PFSK-1 (cell line): Measurements from ENCODE around the gene IRF6.

Source experiments
- FOXP2 ChIP-seq: optimal IDR thresholded peaks from 2 replicates; pipeline ENCODE3; 2011; ENCODE audit warnings: borderline replicate concordance, control low read depth, inconsistent platforms; ENCODE audit not compliant: insufficient read depth; ENCODE audit errors: extremely low read length, extremely low read depth
- POLR2AphosphoS5 ChIP-seq: IDR thresholded peaks from 2 replicates; pipeline ENCODE4 v1.6.1; 2012; ENCODE audit warnings: low read depth, mild to moderate bottlenecking, control low read depth, low read length, moderate library complexity
- REST ChIP-seq, 2 experiments: IDR thresholded peaks; 2 replicates each; pipeline versions ENCODE4 v1.6.1 to v1.8.0; 2011 to 2012; ENCODE audit warnings: low read depth in 2 of 2, low read length in 2 of 2, control low read depth in 1 of 2, inconsistent platforms in 1 of 2, mild to moderate bottlenecking in 1 of 2, moderate library complexity in 1 of 2; ENCODE audit not compliant: insufficient read depth in 1 of 2
- SIN3A ChIP-seq: IDR thresholded peaks from 2 replicates; pipeline ENCODE4 v1.6.1; 2012; ENCODE audit warnings: mild to moderate bottlenecking, low read length, moderate library complexity, borderline replicate concordance; ENCODE audit not compliant: insufficient read depth
- TAF1 ChIP-seq: IDR thresholded peaks from 2 replicates; pipeline ENCODE4 v1.6.1; 2012; ENCODE audit warnings: low read length, control low read depth, borderline replicate concordance; ENCODE audit not compliant: insufficient read depth

- no peak for TF ChIP-seq REST (IDR thresholded peaks at IDR 0.05; ENCODE audit: insufficient read depth in 1 of 2, low read depth in 2 of 2, low read length in 2 of 2)
- no peak for TF ChIP-seq POLR2AphosphoS5
- TF ChIP-seq SIN3A = no peak
- no peak for TF ChIP-seq TAF1
- TF ChIP-seq FOXP2 = no peak
Measured at GRCh38 chr1:209853676-209854075, 47.7 kb upstream of the IRF6 start.
